Measurements from ENCODE around the gene MANBA. TPM values are rescaled to one million over a fixed set of nuclear protein-coding genes. Genes with fewer than 3 reads are reported as not detected.

Gene MANBA
- total RNA-seq, 1 donor from 2014 or later: 25.9 TPM

DNA sequence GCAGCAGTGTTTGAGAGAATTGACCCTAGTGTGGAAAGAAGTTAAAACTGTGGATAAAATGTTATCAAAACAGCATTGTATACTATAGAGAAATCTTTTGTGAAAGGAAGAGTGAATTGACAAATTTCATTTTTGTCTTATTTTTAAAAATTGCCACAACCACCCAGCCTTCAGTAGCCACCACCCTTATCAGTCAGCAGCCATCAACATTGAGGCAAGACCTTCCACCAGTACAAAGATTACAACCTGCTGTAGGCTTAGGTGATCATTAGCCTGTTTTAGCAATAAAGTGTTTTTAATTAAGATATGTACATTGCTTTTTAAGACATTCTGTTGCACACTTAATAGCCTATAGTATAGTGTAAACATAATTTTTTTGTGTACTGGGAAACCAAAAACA, 168.5 kb downstream of the MANBA start:
- DNase-seq: no peak

DNA sequence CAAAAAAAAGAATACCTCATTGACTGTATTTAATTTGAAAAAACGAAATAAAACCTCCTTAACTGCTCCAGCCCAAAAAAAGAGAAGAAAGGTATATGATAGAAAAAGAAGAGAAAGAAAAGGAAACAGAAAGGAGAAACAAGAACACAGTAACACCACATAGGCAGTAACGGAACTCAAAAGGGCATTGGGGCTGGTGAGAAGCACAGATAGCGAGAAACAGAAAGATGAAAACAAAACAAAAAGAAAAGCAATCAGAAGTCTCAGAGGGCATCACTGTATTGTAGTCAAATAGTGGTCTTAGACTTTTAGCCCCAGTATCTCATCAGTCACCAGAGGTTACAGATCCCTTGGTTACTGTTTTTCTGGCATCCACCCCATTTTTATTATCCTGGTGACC, 171.0 kb downstream of the MANBA start:
- no peak for DNase-seq

DNA sequence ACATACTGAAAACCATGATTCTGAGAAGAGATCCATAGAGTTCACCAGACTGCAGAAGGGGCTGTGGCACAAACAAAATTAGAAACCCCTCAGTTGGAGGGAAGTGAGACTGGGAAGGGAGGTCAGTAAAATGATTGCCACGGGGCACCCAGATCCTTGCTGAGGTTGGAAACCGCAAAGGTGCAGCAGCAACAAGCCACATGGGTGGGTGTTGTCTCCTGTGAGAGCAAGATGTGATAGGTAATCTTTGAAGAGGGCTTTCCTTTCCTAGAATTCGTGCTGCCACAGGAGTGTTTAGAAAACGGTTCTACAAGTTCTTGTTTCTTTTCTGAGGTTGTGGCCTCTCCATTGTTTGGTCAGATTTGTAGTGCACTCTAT, 174.1 kb downstream of the MANBA start:
- DNase-seq: no peak

DNA sequence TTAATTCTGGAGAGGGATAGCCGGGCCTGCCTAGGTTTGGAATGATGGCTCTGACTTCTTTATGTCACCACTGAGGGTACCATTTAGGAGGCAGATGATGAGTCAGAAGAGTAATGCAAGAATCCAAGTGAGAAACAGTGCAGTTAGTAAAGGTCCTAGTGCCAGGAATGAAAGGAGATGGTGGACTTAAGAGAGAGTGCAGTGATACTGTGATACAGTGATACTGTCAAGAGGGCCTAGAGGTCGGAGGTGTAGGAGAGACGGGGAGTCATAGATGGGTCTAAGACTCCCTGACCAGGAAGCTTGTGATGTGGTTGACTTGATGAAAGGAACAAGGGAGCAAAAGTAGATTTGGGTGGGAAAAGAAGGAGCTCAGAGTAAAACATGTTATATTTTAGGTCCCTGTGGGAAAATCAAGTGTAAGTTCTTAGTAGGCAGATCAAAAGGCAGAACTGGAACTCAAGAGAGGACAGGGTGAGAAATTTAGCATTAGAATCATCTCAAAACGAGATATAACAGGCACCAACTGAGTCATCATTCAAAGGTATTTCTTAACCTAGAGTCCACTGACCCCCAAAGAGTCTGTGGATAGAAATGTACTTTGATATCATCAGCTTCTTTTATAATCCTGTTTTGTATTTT, 174.6 kb downstream of the MANBA start:
- DNase-seq: no peak

DNA sequence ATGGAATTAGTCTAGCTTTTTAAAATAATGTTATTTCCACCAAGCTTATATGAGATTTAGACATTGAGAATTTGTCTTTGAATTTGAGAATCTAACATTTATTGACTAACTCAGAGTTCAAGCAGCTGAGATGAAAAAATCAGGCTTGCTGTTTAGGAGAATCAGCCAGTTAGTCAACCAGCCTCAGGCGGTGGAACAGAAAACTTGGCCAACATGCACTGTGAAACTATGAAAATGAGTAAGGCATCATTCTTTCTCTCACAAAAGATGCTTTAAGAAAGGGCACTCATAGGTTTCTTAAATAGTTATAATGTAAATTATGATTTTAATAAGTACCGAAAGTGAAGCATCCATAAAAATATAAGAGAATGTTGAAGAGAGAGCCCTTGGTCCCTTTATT, 175.4 kb downstream of the MANBA start:
- DNase-seq: no peak

- DNase-seq: no peak
These were observed 176.7 kb downstream of the MANBA start for GRCh38 chr4:102584091-102584490.

Small RNA genes within 50 kb of the gene (small RNA-seq; reads per million reads assigned to genes)
- gene AC018797.1 (ENCODE audit: low replicate concordance): not detected

Other genes starting within 250 kb of the MANBA start
- gene UBE2D3, start 66.6 kb upstream of the MANBA start, total RNA-seq: 227 TPM
- gene CISD2, start 108.0 kb upstream of the MANBA start, total RNA-seq: 24.0 TPM

All from skin of body (tissue), 3 donors.